Fibroblast of lung (primary cell): ENCODE results near the gene GCLC. TPM values are rescaled to one million over a fixed set of nuclear protein-coding genes. Genes with fewer than 3 reads are reported as not detected.

Experiments
- DNase-seq, 2 donors: peaks; one replicate each; pipeline versions ENCODE4 v3.0.0 to v3.0.0-alpha.2; 2010; ENCODE audit warnings: low read depth in 2 of 2
- H2AFZ ChIP-seq: 2 replicates; pipeline ENCODE4 v1.5.1; 2012; ENCODE audit warnings: low read length, control low read depth, inconsistent platforms
- H3K27ac ChIP-seq: 2 replicates; pipeline ENCODE4 v1.5.1; 2011; ENCODE audit warnings: low read length, control low read depth; ENCODE audit not compliant: insufficient read depth
- H3K27me3 ChIP-seq: 2 replicates; pipeline ENCODE4 v1.5.1; 2011; ENCODE audit warnings: mild to moderate bottlenecking, low read length; ENCODE audit not compliant: control insufficient read depth, insufficient read depth
- H3K36me3 ChIP-seq: 2 replicates; pipeline ENCODE4 v1.5.1; 2011; ENCODE audit warnings: low read length; ENCODE audit not compliant: control insufficient read depth, insufficient read depth
- H3K4me1 ChIP-seq: 2 replicates; pipeline ENCODE4 v1.5.1; 2011; ENCODE audit warnings: low read length; ENCODE audit not compliant: control insufficient read depth, insufficient read depth; ENCODE audit errors: extremely low read depth
- H3K4me2 ChIP-seq: 2 replicates; pipeline ENCODE4 v1.5.1; 2011; ENCODE audit warnings: low read length, control low read depth; ENCODE audit not compliant: insufficient read depth; ENCODE audit errors: extremely low read depth
- H3K4me3 ChIP-seq, 4 experiments: fragments of 200-600 bp in 1 of 4; sonication (generic) in 1 of 4; replicated peaks in 1 of 4; 2 replicates each; pipeline ENCODE4 v1.5.1; 2011 to 2016; ENCODE audit warnings: low read length in 4 of 4, low read depth in 3 of 4, mild to moderate bottlenecking in 3 of 4, control low read depth in 2 of 4, inconsistent platforms in 1 of 4, mixed read lengths in 1 of 4; ENCODE audit not compliant: insufficient read depth in 1 of 4; ENCODE audit errors: control extremely low read depth in 1 of 4
- H3K79me2 ChIP-seq: 2 replicates; pipeline ENCODE4 v1.5.1; 2012; ENCODE audit warnings: mild to moderate bottlenecking, low read length, inconsistent platforms; ENCODE audit not compliant: control insufficient read depth, insufficient read depth
- H3K9ac ChIP-seq: 2 replicates; pipeline ENCODE4 v1.5.1; 2011; ENCODE audit warnings: mild to moderate bottlenecking, low read length, control low read depth; ENCODE audit not compliant: insufficient read depth
- H3K9me3 ChIP-seq: 2 replicates; pipeline ENCODE4 v1.5.1; 2012; ENCODE audit warnings: low read depth, low read length; ENCODE audit not compliant: control insufficient read depth, insufficient read depth
- H4K20me1 ChIP-seq: 2 replicates; pipeline ENCODE4 v1.5.1; 2011; ENCODE audit warnings: low read length; ENCODE audit not compliant: control insufficient read depth, insufficient read depth; ENCODE audit errors: extremely low read depth
- CTCF ChIP-seq, 2 donors: IDR thresholded peaks in 1 of 2; conservative IDR thresholded peaks in 1 of 2; 1 replicate in 1 of 2; 2 replicates in 1 of 2; pipeline ENCODE4 v1.5.1; 2011 to 2012; ENCODE audit warnings: low read length in 2 of 2, control low read depth in 1 of 2, inconsistent platforms in 1 of 2, low read depth in 1 of 2, mild to moderate bottlenecking in 1 of 2
- EZH2 ChIP-seq: IDR thresholded peaks from 2 replicates; pipeline ENCODE4 v1.5.1; 2012; ENCODE audit warnings: low read length, control low read depth, mild to moderate bottlenecking; ENCODE audit errors: missing control alignments
- polyA plus RNA-seq, 2 donors: library from polyadenylated mRNA; depleted of rRNA in 1 of 2; stranded (reverse) in 1 of 2; unstranded in 1 of 2; fragments of >200 nt; gene quantifications; 2 replicates each; pipeline ENCODE4 v1.2.1, GENCODE V29; 2011 to 2012; ENCODE audit warnings: missing spikeins in 1 of 2
- total RNA-seq: library from RNA; depleted of rRNA; stranded (reverse); fragments of >200 nt; gene quantifications from 2 replicates; pipeline ENCODE4 v1.2.1, GENCODE V29; 2014

GCLC gene
- total and polyA plus RNA-seq, 2 donors (not counting 1 experiment from before 2014, with no cell fraction given), result 16.0 to 31.4 TPM

DNA sequence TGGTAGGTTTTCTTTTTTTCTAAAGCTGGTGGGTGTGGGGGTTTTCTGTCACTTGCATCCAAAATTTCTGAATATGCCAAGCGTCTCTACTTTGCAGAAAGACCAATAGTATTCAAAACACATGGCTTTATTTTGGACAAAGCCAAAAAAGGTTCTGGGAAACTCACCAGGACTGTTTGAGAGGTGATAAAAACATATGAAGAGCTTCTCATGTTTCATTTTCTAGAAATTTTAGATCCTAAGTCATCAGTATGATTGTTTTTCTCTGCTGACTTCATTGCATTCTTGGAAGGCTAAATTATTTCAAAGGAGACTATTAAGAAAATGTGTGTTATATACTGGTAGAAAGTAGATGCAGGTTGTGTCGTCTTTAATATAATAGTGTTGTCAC, 51.3 kb downstream of the GCLC start:
- peak; percentile 43 to 47 for DNase-seq
- Histone ChIP-seq H4K20me1 (no peaks in the 10 kb centered on the region), H3K79me2 (no peaks in the 10 kb centered on the region), H2AFZ (no peak overlapping the region), H3K4me2 (peak overlapping the region; percentile 81), H3K27me3 (no peaks in the 10 kb centered on the region), H3K9ac (no peak overlapping the region), H3K4me3 (peak overlapping the region in 2 of 4 experiments; percentile 26 to 35), H3K4me1 (peaks cover 12% of the 10 kb centered on the region), H3K9me3 (no peaks in the 10 kb centered on the region), H3K36me3 (no peaks in the 10 kb centered on the region), H3K27ac (no peak overlapping the region)
- TF ChIP-seq CTCF (conservative IDR thresholded peaks at IDR 0.05 in 1 of 2, IDR thresholded peaks at IDR 0.05 in 1 of 2; ENCODE audit: low read depth in 1 of 2, low read length in 2 of 2) (no peak), EZH2 (no peak)

GRCh38 chr6:53492860-53493634, 51.9 kb downstream of the GCLC start:
- H3K27ac ChIP-seq, result no peak overlapping the region
- H2AFZ ChIP-seq, result peak overlapping the region; percentile 19
- peak overlapping the region; percentile 81 for H3K4me2 ChIP-seq
- TF ChIP-seq EZH2 (no peak), CTCF (conservative IDR thresholded peaks at IDR 0.05 in 1 of 2, IDR thresholded peaks at IDR 0.05 in 1 of 2; ENCODE audit: low read depth in 1 of 2, low read length in 2 of 2) (peak; percentile 46 to 72)
- peak overlapping the region in 2 of 4 experiments; percentile 28 to 35 for H3K4me3 ChIP-seq
- no peaks in the 10 kb centered on the region for H3K27me3 ChIP-seq
- DNase-seq, result peak; percentile 71 to 77
- no peak overlapping the region for H3K9ac ChIP-seq
- H3K9me3 ChIP-seq, result no peaks in the 10 kb centered on the region
- H4K20me1 ChIP-seq, result no peaks in the 10 kb centered on the region
- H3K79me2 ChIP-seq, result no peaks in the 10 kb centered on the region
- peaks cover 12% of the 10 kb centered on the region for H3K4me1 ChIP-seq
- H3K36me3 ChIP-seq, result no peaks in the 10 kb centered on the region

- TF ChIP-seq EZH2 (no peak), CTCF (conservative IDR thresholded peaks at IDR 0.05 in 1 of 2, IDR thresholded peaks at IDR 0.05 in 1 of 2; ENCODE audit: low read depth in 1 of 2, low read length in 2 of 2) (no peak)
- Histone ChIP-seq H3K9ac (no peak overlapping the region), H4K20me1 (no peaks in the 10 kb centered on the region), H3K9me3 (no peaks in the 10 kb centered on the region), H3K36me3 (no peaks in the 10 kb centered on the region), H2AFZ (no peak overlapping the region), H3K79me2 (no peaks in the 10 kb centered on the region), H3K4me2 (no peak overlapping the region), H3K27ac (no peak overlapping the region), H3K27me3 (peaks cover 5% of the 10 kb centered on the region), H3K4me3 (no peak overlapping the region), H3K4me1 (no peaks in the 10 kb centered on the region)
- peak in 1 of 2 donors; percentile 5 for DNase-seq
Measured at GRCh38 chr6:53487080-53487479, 57.8 kb downstream of the GCLC start.
